ENCODE measurements around the gene PDXP.

The PDXP gene

DNA sequence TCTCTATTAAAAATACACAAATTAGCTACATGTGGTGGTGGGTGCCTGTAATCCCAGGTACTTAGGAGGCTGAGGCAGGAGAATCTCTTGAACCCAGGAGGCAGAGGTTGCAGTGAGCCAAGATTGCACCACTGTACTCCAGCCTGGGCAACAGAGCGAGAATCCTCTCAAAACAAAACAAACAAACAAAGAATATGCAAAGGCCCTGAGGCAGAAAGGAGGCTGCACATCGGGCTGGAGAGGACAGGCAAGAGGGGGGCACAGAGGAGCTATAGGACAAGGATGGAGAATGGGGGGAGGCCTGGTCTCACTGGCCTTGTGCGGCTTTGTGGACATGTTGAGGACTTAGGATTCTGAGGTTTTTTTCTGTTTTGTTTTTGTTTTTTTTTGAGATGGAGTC is 46.7 kb downstream of the PDXP start:
- H3K4me3 ChIP-seq (ENCODE audit: low read length) = no peak overlapping the region
- TF ChIP-seq, protein P1, sequence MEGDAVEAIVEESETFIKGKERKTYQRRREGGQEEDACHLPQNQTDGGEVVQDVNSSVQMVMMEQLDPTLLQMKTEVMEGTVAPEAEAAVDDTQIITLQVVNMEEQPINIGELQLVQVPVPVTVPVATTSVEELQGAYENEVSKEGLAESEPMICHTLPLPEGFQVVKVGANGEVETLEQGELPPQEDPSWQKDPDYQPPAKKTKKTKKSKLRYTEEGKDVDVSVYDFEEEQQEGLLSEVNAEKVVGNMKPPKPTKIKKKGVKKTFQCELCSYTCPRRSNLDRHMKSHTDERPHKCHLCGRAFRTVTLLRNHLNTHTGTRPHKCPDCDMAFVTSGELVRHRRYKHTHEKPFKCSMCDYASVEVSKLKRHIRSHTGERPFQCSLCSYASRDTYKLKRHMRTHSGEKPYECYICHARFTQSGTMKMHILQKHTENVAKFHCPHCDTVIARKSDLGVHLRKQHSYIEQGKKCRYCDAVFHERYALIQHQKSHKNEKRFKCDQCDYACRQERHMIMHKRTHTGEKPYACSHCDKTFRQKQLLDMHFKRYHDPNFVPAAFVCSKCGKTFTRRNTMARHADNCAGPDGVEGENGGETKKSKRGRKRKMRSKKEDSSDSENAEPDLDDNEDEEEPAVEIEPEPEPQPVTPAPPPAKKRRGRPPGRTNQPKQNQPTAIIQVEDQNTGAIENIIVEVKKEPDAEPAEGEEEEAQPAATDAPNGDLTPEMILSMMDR (conservative IDR thresholded peaks at IDR 0.05; ENCODE audit: low read length) = no peak
- no peak for DNase-seq (ENCODE audit: low read depth)

DNA sequence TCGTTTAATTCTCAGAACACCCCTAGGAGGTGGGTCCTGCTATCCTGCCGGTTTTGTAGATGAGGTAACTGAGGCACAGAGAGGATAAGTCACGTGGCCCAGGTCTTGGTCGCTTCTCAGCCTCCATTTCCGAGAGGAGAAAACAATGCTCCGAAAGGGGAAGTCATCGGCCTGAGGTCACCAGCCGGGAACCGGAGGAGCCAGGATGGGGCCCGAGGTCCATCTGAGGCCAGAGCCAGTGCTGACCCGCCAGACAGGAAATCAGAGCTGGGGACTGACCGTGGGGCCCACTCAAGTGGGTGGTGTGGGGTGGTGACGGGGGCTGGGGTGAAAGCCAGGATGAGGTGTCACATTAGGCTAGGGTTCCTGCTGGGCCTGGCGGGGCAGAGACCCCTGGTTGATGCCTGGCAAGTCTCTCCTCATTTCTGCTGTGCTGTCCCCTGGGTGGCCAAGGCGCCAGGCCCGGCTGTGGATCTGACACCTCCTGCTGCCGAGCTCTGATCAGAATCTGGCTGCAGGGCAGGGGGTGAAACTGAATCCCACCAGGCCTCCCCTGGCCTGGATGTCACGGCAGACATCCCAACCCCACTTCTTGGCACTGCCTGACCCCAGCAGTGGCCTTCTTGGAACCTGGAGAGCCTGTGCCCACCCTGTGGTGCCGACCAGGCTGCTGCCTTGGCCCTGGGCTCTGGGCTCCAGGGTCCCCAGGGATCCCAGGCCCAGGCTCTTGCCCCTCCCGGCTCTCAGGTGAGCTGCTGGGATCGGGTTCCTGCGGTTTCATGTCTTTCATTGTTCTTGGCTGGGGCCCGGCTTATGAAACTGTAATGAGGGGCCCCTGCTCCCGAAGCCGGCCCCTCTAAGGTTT is 50.3 kb downstream of the PDXP start:
- DNase-seq (ENCODE audit: low read depth) = no peak
- H3K4me3 ChIP-seq (ENCODE audit: low read length) = no peak overlapping the region
- TF ChIP-seq, protein P1 (conservative IDR thresholded peaks at IDR 0.05; ENCODE audit: low read length) = no peak

DNA sequence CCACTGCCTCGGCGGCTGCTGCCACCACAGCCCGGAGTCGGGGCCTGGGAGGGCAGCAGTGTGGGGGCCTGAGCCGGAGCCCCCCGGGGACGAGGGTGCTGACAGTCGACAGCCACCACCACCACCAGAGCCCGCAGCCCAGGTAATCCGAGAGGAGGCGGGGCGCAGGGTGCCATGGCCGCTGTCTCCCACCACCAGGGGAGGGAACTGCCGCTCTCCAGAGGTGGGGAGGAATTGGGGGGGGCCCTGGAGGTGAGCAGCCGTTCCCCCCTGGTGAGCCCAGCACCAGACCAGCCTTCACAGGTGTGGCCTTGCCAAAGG is 50.9 kb downstream of the PDXP start:
- TF ChIP-seq, protein P1 (conservative IDR thresholded peaks at IDR 0.05; ENCODE audit: low read length) = no peak
- H3K4me3 ChIP-seq (ENCODE audit: low read length) = no peak overlapping the region
- DNase-seq (ENCODE audit: low read depth) = no peak

DNA sequence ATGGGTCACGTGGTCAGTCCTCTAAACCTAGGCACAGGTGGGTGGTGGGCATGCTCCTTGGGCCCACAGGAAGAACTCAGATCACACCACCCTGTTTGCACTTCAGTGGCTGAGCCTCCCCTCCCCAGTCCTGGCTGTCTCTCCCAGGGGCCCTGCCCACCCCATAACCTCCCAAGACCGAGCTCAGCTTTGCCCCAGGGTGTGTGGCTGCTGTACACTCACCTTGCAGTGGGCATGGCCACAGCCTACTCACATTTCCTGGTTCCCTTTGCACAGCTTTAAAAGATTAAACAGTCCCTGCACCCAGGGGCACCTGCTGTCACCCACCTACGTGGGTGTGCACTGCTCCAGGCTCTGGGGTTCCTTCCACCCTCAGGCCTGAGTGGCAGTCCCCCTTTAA is 52.2 kb downstream of the PDXP start:
- TF ChIP-seq, protein P1 (conservative IDR thresholded peaks at IDR 0.05; ENCODE audit: low read length) = no peak
- no peak overlapping the region for H3K4me3 ChIP-seq (ENCODE audit: low read length)
- no peak for DNase-seq (ENCODE audit: low read depth)

DNA sequence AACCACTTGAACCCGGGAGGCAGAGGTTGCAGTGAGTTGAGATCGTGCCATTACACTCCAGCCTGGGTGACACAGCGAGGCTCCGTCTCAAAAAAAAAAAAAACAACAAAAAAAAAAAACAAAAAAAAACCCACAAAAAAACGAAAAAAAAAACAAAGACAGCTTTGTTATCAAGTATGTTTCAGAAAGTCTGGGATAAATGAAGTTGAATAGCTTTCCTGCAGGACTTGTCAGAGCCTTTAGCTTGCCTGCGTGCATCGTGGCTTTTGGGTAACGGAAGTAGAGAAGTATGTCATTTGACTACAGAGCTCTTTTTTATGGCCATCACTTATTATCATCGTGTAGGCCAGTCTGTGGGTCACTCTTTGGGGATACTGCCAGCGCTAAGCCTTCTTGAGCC is 53.0 kb downstream of the PDXP start:
- no peak for DNase-seq (ENCODE audit: low read depth)
- TF ChIP-seq, protein P1 (conservative IDR thresholded peaks at IDR 0.05; ENCODE audit: low read length) = no peak
- no peak overlapping the region for H3K4me3 ChIP-seq (ENCODE audit: low read length)

DNA sequence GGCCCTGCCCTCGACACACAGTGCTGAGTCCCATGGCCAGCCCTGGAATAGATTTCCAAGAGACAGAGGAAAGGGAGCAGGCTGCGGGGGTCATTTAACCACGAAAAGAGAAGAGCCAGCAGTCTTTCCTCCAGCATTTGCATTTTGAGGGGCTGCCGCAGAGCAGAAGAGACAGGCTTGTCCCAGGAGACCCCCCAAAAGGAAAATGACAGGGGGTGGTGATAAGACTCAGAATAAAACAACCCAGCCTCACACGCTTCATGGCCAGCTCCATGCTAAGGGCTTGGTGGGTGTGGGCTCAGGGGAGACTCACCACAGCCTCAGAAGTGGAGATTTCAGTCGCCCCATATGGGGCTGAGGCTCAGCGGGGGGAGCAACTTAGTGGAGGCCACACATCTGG is 55.2 kb downstream of the PDXP start:
- TF ChIP-seq, protein P1 (conservative IDR thresholded peaks at IDR 0.05; ENCODE audit: low read length) = no peak
- H3K4me3 ChIP-seq (ENCODE audit: low read length) = no peak overlapping the region

DNA sequence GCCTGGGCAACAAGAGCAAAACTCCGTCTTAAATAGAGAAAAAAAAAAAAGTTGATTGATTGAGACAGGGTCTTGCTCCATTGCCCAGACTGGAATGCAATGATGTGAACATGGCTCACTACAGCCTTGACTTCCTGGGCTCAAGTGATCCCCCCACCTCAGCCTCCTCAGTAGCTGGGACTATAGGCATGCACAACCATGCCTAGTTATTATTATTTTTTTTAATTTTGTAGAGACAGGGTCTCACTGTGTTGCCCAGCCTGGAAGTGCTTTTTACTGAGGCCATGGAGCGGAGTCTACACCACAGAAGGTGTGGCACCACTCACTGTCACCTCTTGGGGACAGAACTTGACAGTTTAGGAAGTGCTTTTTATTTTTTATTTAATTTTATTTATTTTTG is 56.1 kb downstream of the PDXP start:
- TF ChIP-seq, protein P1 (conservative IDR thresholded peaks at IDR 0.05; ENCODE audit: low read length) = no peak
- H3K4me3 ChIP-seq (ENCODE audit: low read length) = no peak overlapping the region
- DNase-seq (ENCODE audit: low read depth) = no peak

More for the DNA sequence above, 55.2 kb downstream of the PDXP start:
- DNase-seq (ENCODE audit: low read depth) = no peak
